Limb (tissue), 2 donors: ENCODE data around the gene LRRC23.
A peak's percentile ranks its signal among the peaks of the same experiment; 100 is the strongest.

Experiments used
- DNase-seq, 2 donors: peaks; one replicate each; pipeline ENCODE4 v3.0.0-alpha.2; 2016; ENCODE audit errors: extremely low spot score in 2 of 2

LRRC23 gene

GRCh38 chr12:6925540-6926279 lies 21.1 kb downstream of the LRRC23 start:
- peak; percentile 72 to 85 for DNase-seq

- peak; percentile 93 to 95 for DNase-seq
Observed at GRCh38 chr12:6927379-6928021, 22.9 kb downstream of the LRRC23 start, which contains the start of gene ATN1. ATN1 (plus strand) TSS chr12:6927959; CDS start chr12:6934002, 6,043 bp downstream.

GRCh38 chr12:6928022-6928702 lies 23.5 kb downstream of the LRRC23 start:
- DNase-seq: peak in 1 of 2 donors; percentile 74

GRCh38 chr12:6928703-6929407 lies 24.2 kb downstream of the LRRC23 start:
- DNase-seq: peak in 1 of 2 donors; percentile 37

DNA sequence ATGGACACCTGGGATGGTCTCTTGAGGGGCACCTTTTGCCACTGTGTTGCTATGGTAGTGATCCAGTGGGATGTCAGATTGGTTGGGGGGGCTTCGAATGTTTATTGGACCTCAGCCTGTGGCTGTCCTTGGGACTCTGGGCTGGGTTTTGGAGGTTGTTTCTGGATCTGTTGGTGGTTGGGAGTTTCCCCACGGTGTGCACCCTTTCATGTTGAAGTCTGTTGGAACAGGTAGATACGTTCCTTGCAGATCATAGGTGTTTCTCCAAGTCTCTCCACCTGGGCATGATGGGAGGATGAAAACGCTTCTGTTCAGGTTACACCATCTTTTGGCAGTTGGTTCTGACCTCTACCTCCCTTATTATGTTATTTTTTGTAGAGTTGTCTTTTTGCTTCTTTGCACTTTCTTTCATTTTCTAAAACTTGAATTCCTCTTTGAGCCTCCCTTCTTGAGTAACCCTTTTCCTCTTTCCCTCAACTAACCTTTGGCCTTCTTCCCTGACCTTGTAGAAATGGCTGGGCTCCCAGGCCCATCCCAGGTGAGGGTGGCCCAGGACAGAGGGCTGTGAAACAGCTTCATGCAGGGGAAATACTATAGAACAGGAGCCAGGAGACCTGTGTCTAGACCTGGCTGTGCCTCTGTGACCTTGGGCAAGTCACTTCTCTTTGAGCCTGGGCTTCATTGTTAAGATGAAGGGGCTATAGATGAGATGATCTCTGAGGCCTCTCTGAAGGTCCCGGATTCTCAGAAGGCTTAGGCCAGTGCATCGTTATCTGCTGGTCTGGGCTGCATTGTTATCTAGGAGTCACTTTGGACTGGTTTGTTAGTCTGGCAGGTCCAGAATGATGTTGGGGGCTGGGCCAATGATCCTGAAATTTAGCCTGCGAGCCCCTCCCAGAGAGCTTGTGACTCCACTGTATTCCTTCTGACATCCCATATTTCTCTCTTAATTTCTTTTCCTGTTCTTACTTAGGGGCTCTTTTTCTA lies 25.1 kb downstream of the LRRC23 start:
- DNase-seq: no peak

DNA sequence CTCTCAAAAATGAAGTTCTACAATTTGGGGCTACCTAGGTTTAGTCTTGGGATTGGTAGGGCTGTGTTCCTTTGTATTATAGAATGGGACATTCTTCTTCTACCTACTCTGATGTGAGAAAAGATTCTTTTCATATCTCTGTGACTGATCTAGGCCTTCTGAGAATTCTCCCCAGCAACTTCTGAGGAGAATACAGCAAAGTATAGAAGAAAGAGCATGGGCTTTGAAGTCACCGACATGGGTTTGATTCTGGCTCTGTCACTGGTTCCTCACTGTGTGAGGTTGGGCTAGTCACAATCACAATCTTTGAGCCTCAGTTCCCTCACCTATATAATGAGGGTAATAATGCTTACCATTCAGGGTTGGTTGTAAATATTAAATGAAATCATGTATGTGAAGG lies 28.1 kb downstream of the LRRC23 start:
- no peak for DNase-seq

GRCh38 chr12:6934110-6934509 lies 29.5 kb downstream of the LRRC23 start:
- DNase-seq: no peak

- no peak for DNase-seq
Observed at GRCh38 chr12:6935371-6936193, 31.0 kb downstream of the LRRC23 start.

DNA sequence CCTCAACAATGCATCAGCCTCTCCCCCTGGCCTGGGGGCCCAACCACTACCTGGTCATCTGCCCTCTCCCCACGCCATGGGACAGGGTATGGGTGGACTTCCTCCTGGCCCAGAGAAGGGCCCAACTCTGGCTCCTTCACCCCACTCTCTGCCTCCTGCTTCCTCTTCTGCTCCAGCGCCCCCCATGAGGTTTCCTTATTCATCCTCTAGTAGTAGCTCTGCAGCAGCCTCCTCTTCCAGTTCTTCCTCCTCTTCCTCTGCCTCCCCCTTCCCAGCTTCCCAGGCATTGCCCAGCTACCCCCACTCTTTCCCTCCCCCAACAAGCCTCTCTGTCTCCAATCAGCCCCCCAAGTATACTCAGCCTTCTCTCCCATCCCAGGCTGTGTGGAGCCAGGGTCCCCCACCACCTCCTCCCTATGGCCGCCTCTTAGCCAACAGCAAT lies 31.6 kb downstream of the LRRC23 start:
- no peak for DNase-seq

GRCh38 chr12:6936636-6937480 lies 32.2 kb downstream of the LRRC23 start:
- no peak for DNase-seq

DNA sequence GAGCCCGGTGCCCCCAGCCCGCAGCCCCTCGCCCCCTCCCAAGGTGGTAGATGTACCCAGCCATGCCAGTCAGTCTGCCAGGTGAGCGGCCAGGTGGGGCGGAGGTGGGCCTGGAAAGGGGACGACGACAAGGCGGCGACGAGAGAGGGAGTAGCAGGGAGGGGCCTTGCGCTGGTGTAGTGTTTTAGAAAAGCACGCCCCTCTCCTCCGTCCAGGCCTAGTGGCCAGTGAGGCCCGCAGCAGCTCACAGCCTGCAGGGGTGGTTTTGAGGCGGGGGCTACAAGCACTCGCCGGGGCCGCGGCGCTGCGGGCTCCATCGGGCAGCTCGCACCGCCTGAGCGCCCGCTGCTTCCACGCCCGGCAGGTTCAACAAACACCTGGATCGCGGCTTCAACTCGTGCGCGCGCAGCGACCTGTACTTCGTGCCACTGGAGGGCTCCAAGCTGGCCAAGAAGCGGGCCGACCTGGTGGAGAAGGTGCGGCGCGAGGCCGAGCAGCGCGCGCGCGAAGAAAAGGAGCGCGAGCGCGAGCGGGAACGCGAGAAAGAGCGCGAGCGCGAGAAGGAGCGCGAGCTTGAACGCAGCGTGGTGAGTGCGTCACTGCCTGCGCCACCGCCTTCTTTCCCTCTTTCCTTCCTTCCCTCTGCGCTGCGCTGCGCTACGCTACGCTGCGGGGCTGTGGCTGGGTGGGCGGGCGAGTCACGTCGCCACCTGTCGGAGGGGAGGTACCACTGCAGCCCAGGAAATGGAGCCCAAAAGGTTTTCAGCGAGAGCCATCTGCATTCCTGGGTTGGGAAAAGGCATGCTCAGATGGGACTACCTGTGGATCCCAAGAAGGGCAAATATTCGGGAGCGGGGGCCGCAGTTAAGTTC lies 33.1 kb downstream of the LRRC23 start:
- DNase-seq: peak; percentile 95 to 96

- no peak for DNase-seq
Observed at GRCh38 chr12:6938353-6939190, 34.0 kb downstream of the LRRC23 start.

GRCh38 chr12:6939191-6939540 lies 34.5 kb downstream of the LRRC23 start:
- DNase-seq: no peak

DNA sequence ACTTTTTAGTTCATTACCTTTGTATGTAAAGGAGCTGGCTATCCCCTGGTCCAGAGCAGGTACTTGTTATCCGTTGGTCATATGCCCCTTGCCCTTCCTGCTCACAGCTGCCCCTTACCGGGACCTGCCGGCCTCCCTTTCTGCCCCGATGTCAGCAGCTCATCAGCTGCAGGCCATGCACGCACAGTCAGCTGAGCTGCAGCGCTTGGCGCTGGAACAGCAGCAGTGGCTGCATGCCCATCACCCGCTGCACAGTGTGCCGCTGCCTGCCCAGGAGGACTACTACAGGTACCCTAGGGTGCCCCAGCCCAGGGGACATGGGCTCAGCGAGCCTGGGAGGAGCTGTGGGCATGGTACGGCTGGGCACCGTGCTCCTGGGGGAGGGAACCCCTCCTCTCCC lies 36.6 kb downstream of the LRRC23 start:
- DNase-seq: no peak

DNA sequence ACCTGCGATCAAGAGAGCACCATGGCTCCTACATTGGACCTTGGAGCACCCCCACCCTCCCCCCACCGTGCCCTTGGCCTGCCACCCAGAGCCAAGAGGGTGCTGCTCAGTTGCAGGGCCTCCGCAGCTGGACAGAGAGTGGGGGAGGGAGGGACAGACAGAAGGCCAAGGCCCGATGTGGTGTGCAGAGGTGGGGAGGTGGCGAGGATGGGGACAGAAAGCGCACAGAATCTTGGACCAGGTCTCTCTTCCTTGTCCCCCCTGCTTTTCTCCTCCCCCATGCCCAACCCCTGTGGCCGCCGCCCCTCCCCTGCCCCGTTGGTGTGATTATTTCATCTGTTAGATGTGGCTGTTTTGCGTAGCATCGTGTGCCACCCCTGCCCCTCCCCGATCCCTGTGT lies 37.2 kb downstream of the LRRC23 start:
- no peak for DNase-seq

DNA sequence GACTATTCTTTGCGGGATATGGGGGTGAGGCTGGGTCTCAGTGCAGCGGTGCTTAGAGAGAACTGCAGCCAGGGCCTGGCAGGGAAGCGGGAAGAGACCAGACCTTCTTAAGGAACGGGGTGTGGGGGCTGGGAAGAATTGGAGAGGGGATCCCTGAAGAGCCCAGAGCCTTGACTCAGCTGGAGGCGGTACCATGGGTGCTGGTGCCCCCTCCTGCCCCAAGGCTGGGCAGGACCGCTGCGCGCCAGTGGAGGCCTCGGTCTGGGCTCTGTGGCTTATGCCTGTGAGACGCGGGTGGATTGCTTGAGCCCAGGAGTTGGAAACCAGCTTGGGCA lies 37.7 kb downstream of the LRRC23 start:
- DNase-seq: no peak

DNA sequence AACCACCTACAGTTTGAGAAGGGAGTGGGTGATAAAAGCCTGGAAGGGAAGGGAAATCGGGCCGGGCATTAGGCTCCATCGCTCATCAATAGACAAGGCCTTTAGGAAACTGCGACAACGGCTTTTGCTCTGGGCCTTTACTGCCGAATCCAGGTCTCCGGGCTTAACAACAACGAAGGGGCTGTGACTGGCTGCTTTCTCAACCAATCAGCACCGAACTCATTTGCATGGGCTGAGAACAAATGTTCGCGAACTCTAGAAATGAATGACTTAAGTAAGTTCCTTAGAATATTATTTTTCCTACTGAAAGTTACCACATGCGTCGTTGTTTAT lies 38.7 kb downstream of the LRRC23 start:
- peak; percentile 80 to 94 for DNase-seq
